GM12801 (cell line): ENCODE measurements around the gene SULT4A1.

ENCODE experiments used
- TF ChIP-seq, protein P1 (sequence below): IDR thresholded peaks from one replicate; pipeline ENCODE4 v1.5.1; 2011; ENCODE audit warnings: control low read depth; ENCODE audit not compliant: insufficient read length; ENCODE audit errors: extremely low read depth

The SULT4A1 gene

DNA sequence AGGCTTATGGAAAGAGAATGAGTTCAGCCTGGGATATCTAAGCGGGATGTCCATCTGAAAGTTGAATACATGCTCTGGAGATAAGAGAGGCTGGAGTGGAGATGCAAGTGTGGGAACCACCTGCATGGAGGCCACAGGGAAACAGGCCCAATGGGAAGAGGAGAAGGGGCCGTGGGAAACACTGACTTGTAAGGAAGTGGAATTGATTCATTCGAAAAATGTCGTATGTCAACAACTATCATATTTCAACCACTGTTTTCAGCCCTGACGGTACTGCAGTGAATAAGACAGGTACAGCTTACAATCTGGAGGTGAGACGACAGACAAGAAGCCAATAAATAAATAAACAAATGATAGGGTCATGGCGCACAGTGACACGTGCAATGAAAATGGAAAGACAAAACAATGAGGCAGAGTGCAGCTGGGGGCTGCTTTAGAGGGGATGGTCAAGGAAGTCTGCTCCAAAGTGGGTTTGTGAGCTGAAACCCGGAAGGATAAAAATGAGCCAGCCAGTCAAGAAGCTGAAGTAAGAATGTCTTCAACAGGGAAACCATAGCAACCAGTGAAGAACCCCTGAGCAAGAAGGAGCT lies 86.1 kb downstream of the SULT4A1 start:
- TF ChIP-seq, protein P1, sequence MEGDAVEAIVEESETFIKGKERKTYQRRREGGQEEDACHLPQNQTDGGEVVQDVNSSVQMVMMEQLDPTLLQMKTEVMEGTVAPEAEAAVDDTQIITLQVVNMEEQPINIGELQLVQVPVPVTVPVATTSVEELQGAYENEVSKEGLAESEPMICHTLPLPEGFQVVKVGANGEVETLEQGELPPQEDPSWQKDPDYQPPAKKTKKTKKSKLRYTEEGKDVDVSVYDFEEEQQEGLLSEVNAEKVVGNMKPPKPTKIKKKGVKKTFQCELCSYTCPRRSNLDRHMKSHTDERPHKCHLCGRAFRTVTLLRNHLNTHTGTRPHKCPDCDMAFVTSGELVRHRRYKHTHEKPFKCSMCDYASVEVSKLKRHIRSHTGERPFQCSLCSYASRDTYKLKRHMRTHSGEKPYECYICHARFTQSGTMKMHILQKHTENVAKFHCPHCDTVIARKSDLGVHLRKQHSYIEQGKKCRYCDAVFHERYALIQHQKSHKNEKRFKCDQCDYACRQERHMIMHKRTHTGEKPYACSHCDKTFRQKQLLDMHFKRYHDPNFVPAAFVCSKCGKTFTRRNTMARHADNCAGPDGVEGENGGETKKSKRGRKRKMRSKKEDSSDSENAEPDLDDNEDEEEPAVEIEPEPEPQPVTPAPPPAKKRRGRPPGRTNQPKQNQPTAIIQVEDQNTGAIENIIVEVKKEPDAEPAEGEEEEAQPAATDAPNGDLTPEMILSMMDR, result no peak
